Activated CD8-positive, alpha-beta memory T cell treated with anti-CD3 and anti-CD28 coated beads for 36 hours (primary cell): Measurements from ENCODE around the gene CLIC4. TPM values are rescaled to one million over a fixed set of nuclear protein-coding genes. Genes with fewer than 3 reads are reported as not detected.
"Not testable (repeated sequence)": the region's sequence is repeated elsewhere in the genome, so short reads cannot be mapped to it uniquely, and the experiment has no call there.

Experiments used
- CTCF ChIA-PET: fragments of 350-600 bp; sonication (Branson Sonifier 250); formaldehyde crosslinking; loops from one replicate; lab custom pipeline; 2021; ENCODE audit warnings: antibody characterized with exemption; lab: Charles Lee
- POLR2A ChIA-PET: fragments of 350-600 bp; sonication (Branson Sonifier 250); formaldehyde crosslinking; loops from one replicate; lab custom pipeline; 2021; ENCODE audit warnings: antibody characterized with exemption; lab: Charles Lee
- total RNA-seq, 2 experiments: library from RNA; stranded (reverse); gene quantifications; one replicate each; pipeline ENCODE4 v1.2.3, GENCODE V29; 2021

Gene CLIC4
- total RNA-seq, 2 experiments from 2014 or later, result 20.7 to 21.0 TPM

DNA sequence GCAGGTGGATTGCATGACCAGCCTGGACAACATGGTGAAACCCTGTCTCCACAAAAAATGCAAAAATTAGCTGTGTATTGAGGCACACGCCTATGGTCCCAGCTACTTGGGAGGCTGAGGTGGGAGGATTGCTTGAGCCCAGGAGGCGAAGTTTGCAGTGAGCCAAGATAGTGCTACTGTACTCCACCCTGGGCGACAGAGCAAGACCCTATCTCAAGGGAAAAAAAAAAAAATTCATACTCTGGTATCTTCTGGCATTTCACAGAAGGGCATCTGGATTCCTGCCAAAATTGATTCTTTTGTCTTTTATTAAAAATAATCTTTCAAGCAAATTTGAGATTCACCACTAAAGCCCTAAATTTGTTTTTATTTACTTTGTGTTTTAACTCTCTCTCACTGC, 19.2 kb downstream of the CLIC4 start:
- ChIA-PET POLR2A (no interaction called here), CTCF (no interaction called here)

DNA sequence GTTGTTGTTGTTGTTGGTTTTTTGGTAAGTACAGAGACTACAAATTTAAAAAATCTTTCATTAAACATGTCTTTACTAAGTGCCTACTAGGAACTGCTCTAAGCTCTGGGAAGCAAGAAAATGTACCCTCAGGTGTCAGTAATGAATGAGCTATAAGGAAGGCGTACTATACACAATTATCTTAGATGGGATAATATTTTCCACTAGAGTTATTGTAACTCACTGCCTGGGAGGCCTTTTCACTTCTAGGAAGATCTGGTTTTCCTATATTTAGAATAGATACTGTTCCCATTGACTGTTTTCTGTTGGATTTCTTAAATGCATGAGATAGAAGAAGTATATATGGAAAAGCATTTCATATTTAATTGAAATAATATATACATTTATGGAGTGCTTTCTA, 19.6 kb downstream of the CLIC4 start:
- CTCF ChIA-PET, result no interaction called here
- POLR2A ChIA-PET, result no interaction called here

DNA sequence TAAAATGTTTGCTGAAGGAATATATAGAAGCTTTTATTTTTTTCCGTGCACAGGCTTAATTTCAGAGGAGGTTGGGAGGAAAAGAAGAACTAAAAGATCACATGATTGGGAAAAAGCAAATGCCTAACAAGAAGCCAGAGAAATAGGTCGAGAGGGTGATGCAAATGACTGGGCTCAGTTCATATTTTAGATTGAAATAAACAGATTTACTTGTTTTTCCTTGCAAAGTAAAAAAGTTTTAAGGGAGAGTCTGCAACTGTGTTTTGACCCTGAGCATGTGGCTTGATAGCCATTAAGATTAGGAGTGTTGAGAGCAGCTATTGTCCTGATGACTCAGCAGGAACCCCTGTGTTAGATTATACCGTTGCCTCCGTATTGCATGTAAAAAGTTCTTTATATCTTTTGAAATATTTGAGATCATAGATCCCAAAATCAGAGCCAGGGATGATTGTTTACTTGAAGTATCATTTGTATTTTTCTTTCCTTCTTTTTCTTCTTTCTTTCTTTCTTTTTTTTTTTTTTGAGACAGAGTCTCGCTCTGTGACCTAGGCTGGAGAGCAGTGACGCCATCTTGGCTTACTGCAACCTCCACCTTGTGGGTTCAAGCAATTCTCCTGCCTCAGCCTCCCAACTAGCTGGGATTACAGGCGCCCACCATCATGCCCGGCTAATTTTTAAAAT, 20.2 kb downstream of the CLIC4 start:
- CTCF ChIA-PET, result no interaction called here
- POLR2A ChIA-PET, result no interaction called here

DNA sequence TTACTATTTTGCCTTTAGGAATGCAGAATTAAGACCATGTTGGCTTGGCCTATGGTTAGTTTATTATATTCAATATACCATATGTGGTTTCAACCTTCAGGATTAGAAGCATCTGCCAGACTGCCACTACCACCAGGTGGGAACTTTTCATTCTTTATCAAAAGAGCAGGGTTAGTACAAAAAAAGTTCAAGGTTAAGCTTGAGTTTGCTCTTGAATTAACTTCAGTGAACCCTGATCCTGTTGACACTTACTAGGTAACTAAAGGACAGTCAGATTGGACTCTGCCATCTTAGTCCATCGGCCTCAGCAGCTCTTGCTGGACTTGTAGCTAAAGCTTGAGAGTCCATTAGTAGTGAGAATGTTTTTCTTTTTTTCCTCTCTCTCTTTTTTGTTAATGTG, 22.1 kb downstream of the CLIC4 start:
- CTCF ChIA-PET, result no interaction called here
- POLR2A ChIA-PET, result no interaction called here

DNA sequence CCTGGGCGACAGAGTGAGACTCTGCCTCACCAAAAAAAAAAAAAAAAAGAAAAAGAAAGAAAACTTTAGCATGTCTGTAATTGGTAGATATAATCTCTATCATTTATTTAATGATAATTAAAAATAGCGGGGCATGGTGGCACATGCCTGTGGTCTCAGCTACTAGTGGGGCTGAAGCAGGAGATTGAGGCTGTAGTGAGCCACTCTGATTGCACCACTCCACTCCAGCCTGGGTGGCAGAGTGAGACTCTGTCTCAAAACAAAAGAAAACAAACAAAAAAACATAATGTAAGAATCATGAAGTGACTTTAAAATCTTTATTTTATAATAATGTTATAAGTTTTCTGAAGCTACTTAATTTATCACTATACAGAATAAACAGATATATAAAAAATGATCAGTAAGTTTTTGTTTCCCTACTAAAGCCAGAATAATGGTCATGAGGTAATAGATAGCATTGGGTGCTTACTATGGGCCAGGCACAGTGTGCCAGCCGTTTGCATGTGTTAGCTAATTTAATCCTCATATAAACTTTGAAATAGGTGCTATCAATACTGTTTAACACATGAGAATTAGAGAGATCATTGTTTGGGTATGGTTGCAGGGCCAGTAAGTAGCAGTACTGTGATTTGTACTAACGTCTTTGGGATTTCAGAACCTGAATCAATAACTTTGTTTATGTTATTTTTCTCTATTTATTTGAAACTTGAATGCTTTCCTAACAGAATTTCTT, 23.8 kb downstream of the CLIC4 start:
- ChIA-PET POLR2A (no interaction called here), CTCF (interaction anchor here (0.5 to 1.8 kb wide), 3 partner anchors 80 to 801 kb away, joined by 3 to 5 read pairs (median 4); no protein-coding TSS in a partner anchor)

DNA sequence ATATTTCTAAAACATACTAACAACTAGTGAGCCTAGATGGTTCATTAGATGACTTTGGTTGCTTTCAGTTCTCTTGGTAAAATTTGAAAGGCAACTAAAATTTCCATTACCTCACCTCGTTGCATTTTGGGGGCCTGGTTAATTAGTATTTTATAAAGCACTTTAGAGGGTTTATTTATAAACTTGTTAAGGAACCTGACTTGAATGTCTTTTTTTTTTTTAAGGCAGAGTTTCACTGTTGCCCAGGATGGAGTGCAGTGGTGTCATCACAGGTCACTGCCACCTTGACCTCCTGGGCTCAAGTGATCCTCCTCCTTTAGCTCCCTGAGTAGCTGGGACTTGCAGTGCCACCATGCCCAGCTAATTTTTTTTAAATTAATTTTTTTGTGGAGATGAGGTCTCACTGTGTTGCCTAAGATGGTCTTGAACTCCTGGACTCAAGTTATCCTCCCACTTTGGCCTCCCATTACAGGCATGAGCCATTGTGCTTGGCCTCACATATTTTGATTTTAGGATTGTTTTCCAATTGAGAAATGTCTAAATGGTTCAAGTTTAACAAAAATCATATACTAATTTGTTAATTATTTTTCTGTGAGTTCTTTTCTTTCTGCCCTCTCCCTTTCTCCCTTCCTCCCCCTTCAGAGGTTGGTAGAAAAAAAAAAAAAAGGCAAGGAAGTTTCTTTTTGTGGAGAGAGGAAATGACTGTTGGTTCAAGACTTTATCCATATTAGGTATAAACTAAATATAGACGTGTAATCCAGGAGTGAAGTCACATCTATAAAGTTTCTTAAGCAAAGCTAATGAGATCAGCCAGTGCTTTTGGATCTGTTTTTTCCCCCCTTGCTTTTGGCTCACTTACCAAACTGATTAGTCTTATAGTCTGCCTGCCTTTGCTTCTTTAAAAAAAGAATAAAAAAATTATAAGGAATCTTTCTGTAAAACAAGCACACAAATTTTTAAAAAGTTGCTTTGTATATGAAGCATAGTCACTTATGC, 24.7 kb downstream of the CLIC4 start:
- ChIA-PET POLR2A (interaction anchor here (0.7 kb wide), 1 partner anchor 1038 kb away, joined by 4 read pairs; no protein-coding TSS in a partner anchor), CTCF (interaction anchor here (0.6 to 1.8 kb wide), 2 partner anchors 81 to 666 kb away, joined by 4 to 5 read pairs; no protein-coding TSS in a partner anchor)

DNA sequence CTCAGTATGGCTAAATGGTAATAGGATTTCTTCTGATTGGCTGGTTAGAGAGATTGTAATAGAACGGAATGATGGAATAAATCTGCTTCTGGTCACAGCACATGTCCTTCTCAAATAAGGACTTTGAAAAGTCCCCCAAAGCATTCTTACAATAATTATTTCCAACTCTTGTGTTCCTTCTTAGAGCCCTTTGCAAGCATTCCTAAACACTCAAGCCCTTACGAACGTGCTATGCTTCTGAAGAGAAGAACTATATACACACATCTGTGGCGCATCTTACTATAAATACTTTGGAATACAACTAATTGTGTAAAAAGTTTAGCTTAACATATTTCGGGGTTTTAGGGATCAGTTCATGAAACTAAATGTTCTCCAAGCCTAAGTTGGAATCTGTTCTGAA, 25.6 kb downstream of the CLIC4 start:
- ChIA-PET POLR2A (no interaction called here), CTCF (no interaction called here)

DNA sequence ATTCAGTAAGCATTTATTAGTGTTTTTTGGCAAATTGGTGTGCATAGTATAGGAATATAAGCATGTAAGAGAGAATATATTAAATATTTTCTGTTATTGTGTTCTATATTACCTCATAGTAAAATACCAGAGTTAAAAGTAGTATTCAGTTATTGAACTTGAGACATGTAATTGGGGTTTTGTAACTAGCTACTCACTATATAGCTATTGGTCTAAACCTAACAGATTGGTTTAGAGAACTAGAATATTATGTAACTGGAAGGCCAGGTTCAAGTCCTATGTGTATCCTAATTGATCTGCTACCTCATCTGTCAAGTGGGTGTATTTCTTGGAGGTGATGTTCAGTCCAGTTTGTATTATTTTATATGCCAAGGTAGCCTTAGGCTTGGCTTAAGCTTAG, 26.3 kb downstream of the CLIC4 start:
- ChIA-PET CTCF (no interaction called here), POLR2A (no interaction called here)

DNA sequence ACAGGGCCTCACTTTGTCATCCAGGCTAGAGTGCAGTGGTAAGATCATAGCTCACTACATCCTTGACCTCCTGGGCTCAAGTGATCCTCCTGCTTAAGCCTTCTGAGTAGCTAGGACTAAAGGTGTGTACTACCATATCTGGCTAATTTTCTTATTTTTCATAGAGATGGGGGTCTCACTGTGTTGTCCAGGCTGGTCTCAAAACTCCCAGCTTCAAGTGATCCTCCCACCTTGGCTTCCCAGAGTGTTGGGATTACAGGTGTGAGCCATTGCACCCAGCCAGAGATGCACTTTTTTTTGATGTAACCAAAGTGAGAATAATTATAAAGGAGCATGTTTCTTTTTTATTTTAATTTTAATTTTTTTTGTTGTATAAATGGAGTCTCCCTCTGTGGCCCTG, 28.4 kb downstream of the CLIC4 start:
- ChIA-PET POLR2A (no interaction called here), CTCF (interaction anchor here (0.7 to 1.2 kb wide), 2 partner anchors 79 to 177 kb away, joined by 3 to 5 read pairs; no protein-coding TSS in a partner anchor)

DNA sequence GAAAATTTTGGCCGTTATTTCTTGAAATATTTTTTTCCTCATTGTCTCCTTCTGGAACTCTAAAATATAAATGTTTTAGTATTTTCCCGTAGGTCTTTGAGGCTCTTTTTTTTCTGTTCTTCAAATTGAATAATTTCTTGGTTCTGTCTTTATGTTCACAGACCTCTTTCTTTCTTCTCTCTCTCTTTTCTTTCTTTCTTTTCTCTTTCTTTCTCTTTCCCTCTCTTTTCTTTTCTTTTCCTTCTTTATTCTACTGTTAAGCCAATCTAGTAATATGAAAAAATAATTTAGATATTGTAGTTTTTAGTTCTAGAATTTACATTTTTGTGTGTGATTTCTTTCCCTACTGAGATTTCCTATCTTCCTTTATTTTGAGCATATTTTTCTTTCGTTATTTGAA, 30.1 kb downstream of the CLIC4 start:
- ChIA-PET CTCF (no interaction called here), POLR2A (no interaction called here)

DNA sequence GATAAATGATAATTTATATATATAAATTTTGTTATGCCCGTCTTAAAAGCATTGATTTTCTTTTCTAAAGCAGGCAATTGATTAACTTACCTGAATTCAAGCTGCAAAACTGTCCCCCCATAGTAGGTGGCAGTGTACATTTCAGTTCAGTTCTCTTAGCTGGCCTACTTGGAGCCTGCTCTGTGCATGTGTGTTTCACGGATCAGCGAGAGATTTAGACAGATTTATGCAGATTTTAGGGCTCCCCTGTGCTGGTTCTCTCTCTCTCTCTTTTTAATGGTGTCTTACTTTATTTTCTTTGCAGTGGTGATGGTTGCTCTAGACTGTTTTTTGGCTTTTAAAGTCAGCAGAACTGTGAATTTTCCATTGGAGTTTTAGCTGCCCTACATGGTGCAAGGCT, 30.7 kb downstream of the CLIC4 start:
- ChIA-PET CTCF (interaction anchor here (0.6 kb wide), 1 partner anchor 1432 kb away, joined by 3 read pairs; the partner anchor contains the start of gene HNRNPR), POLR2A (no interaction called here)

DNA sequence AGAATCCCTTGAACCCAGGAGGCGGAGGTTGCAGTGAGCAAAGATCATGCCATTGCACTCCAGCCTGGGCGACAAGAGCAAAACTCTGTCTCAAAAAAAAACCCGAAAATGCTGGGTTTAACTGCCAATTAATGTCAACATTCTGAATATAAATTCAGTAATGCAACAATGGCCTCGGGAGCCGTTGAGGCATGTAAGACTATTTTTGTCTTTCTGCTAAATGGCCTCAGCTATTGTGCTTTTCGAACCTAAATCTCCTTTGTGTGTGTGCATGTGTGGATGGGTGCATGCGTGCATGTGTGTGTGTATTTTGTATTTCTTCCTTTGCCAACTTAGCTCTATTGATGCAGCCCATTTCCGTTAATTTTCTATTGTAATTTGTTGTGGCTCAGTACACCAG, 31.6 kb downstream of the CLIC4 start:
- POLR2A ChIA-PET, result no interaction called here
- CTCF ChIA-PET, result no interaction called here

DNA sequence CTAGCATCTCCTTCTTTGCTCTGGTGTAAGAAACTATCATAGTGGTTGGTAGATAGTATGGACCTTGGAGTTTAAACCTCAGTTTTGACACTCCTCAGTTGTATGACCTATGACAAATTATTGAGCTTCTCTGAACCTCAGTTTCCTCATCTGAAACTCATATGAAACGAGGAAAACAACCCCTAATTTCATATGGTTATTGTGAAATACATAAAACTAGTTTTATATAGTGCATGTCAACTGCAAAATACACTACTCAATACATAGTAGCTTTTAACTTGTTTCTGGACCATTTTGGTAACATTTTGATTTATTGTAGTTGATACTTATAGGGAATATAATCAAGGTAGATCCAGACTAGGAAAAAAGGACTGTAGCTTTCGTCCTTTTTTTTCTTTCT, 32.9 kb downstream of the CLIC4 start:
- POLR2A ChIA-PET, result no interaction called here
- CTCF ChIA-PET, result interaction anchor here (0.5 kb wide), 1 partner anchor 39 kb away, joined by 4 read pairs; no protein-coding TSS in a partner anchor

DNA sequence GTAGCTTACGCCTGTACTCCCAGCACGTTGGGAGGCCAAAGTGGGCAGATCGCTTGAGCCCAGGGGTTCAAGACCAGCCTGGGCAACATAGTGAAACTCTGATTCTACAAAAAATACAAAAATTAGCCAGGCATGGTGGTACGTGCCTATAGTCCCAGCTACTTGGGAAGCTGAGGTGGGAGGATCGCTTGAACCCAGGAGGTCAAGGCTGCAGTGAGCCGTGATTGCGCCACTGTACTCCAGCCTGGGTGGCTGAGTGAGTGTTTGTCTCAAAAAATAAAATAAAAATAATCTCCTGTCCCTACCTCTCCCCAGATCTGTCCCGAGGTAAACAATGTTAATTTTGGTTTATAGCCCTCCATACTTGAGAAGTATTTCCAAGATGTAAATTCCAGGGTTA, 34.0 kb downstream of the CLIC4 start:
- CTCF ChIA-PET, result not testable (repeated sequence)

DNA sequence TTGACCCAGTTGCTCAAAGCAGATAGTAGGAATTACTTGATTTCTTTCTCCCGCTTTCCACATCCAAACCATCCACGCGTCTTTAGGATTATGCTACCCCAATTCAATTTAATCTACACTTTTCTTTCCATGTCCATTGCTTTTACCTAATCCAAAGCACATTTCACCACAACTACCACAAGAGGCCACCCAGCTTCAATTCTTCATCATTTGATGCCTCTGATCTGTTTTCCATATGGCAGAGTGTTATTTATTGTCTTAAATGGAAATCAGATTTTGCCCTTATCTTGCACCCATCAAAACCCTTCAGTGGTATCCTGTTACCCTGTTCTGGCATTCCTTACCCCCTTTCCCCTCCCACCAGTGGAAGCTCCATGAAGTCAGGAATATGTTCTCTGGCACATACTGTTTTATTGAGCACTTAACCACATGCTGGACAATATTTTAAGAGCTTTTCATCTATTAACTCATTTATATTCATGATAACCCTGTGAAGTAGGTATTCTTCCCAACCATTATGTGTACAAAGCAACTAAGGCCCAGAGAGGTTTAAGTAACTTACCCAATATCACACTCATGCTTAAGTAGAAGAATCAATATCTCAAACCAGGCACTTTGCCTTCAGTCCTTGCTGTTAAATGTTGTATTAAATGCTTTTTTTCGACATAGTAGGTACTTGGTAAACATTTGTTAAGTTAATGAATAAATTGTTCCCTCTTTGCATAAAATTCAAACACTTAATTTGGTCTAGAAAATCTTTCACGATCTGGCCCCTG, 34.6 kb downstream of the CLIC4 start:
- POLR2A ChIA-PET, result interaction anchor here (0.6 kb wide), 1 partner anchor 13 kb away, joined by 4 read pairs; no protein-coding TSS in a partner anchor
- CTCF ChIA-PET, result no interaction called here

More for the DNA sequence above, 34.0 kb downstream of the CLIC4 start:
- POLR2A ChIA-PET, result not testable (repeated sequence)

DNA sequence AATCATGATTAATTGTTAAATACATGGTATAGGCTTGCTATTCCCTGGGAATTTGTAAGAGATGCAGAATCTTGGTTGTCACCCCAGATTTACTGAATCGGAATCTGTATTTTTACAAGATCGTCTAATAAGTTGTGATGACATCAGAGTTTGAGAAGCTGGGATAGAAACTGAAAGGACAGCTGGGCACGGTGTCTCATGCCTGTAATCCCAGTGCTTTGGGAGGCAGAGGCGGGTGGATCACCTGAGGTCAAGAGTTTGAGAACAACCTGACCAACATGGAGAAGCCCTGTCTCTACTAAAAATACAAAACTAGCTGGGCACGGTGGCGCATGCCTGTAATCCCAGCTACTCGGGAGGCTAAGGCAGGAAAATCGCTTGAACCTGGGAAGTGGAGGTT, 35.4 kb downstream of the CLIC4 start:
- CTCF ChIA-PET, result interaction anchor here (0.9 kb wide), 1 partner anchor 26 kb away, joined by 3 read pairs; no protein-coding TSS in a partner anchor
- POLR2A ChIA-PET, result not testable (repeated sequence)

DNA sequence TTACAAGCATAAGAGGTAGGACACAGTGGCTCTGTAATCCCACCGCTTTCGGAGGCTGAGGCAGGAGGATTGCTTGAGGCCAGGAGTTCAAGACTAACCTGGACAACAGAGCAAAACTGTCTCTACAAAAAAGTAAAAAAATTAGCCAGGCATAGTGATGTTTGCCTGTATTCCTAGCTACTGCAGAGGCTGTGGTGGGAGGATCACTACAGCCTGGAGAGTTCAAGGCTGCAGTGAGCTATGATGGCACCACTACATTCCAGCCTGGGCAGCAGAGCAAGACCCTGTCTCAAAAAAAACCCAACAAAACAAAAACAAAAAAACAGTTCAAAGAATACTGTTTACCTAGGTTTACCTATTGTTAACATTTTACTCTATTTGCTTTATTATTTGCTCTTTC, 37.4 kb downstream of the CLIC4 start:
- POLR2A ChIA-PET, result no interaction called here
- CTCF ChIA-PET, result no interaction called here

DNA sequence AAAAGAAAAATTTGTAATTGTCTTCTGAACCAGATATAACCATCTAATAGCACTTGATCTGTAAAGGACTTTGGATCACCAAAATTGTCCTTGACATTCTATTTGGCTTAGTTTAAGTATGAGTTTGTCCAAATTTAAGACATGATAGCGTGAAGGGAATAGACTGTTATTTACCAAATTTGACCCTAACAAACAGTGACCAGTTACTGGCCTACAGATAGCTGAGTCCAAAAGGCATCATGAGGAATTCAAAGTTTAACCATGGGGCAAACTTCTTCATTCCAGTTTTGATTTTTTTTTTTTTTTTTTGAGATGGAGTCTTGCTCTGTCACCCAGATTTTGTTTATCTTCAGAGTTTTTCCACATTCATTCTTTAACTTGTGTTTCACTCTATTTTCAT, 38.5 kb downstream of the CLIC4 start:
- CTCF ChIA-PET, result no interaction called here
- POLR2A ChIA-PET, result no interaction called here

DNA sequence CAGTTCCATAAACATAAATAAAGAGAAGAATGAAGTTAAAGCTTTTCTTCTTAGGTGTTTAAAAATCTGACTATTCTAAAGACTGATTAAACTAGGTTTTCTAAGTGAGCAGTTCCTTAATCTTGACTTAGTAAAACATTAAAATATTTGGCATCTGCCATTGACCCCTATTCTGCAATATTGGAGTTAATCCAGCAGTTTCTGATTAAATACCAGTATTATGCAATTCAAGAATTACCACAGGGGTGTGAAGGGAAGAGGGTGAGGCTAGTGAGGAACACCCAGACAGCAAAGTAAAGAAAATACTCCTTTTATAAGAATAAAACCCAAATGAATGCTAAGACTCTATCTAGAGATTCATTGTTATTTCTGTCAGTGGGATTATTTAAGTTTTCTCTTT, 40.9 kb downstream of the CLIC4 start:
- ChIA-PET POLR2A (no interaction called here), CTCF (no interaction called here)
